IPS DF 19.7 (cell line): ENCODE measurements around the gene MFRP.

ENCODE experiments used
- DNase-seq: peaks from one replicate; pipeline ENCODE4 v3.0.0-alpha.2; 2013; ENCODE audit warnings: low read depth, low spot score

Gene MFRP

DNA sequence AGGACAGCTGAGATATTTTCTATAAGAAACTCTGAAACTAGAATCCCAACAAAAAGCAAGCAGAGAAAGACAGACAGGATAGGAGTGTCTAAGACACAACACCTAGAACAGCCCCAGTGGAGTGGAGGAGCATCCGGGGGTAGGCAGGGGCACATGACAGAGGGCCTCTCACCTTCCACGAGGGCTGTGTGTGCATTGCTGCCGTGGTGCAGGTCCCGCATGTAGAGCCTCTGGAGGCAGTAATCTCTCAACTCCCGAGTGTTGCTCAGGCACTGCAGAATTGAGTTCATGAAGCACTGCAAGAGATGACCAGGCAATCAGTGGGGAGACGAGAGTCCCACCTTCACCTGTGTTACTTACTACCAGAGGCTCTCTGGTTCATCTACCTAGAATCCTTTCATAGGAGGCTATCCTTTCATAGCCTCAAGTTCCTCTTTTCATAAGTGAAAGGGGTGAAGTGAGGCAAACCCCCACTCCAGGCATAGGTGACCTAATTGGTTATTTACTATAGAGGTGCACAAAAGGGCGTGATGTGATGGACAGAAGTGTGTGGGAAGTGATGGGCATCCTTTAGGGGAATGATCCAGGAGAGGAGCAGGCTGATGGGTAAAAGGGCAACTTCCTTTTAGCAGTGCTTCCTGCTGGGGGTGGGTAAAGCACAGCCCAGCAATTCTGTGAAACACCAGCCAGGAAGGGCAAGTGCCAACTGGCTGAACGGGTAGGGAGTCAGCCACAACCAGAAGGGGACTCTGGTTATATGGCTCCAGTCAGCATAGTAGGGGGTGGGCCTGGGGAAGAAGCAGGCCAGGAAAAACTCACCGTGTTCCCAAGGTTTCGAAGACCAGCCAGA, 13.1 kb upstream of the MFRP start:
- no peak for DNase-seq

DNA sequence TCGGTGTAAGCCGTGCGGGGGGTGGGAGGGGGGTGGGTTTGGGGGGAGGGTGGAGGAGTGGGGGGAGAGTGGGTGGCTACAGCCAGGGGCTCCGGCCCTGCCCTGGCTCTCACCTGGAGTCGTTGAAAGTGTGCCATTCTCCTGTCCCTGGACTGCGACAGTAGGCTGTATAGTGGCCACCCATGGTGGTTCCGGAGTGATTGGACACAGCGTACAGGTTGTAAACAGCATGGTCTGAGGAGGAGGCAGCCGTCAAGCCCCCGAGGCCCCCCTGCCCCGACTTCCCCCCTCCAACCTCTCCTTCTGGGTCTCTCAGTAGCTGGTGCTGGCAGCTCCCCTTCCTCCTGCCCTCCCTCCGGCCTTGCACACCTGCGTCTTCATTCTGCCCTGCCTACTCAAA, 10.6 kb upstream of the MFRP start:
- no peak for DNase-seq

DNA sequence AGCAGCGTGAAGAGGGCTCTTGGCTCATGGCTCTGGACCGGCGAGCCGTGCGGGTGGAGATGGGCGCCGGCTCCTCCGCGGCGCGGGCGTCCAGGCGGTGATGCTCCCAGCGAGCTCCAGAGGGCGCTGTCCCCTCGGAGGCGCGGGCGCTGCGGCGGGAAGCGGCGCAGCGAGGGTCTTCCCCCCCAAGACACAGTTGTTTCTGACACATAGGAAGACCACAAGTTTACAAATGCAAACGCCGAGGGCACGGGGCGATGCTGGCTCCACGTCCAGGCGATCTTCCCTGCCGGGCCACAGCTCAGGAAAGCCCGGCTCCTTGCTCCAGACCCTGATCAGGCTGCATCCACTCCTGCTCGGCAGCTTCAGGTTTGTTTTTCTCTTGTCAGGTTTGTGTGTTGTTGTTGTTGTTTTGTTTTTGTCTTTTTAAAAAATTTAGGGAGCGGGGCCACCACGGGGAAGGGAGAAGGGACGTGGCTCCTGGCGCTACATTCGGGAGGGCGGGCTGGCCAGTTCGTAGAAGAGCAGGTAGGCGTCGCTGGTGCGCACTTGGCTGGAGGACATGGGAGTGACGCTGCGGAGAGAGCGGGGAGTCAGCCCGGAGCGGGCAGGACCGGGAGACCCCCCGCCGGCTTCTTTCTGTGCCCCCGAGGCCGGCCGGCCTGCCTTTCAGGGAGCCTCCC, 10.0 kb upstream of the MFRP start:
- DNase-seq, result no peak

DNA sequence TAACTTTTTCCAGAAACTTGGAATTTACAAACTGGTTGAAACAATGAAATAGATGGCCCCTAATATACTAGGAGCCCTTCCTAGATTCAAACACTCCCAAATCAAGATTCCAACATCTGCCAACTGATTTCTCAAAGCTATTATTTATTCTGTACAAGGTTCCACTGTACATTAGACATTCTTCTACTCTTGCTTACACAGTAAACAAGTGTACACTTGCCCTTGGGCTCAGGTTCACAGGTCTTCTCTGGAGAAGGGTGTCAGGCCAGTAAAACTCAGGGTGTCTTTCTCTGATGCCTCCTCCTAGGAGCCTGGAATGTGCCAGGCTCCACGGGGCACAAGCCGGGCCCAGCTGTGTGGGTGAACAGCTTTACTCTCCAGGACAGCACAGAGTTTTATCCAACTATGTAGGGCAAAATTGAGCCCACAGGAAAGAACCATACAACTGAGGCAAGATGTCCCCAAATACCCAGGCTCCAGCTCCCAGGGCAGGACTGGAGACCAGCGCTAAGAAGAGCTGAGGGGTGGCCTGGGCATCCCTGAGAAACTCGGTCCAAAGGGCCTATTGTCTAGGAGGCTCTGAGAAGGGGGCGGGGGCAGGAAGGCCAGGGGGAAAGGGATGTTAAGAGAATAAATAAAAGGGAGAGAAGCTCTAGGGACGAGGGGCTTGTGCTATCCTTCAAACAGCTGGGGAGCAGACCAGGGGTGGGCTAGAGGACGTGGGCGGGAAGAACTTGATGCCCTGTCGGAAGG, 8.8 kb upstream of the MFRP start:
- DNase-seq, result no peak

DNA sequence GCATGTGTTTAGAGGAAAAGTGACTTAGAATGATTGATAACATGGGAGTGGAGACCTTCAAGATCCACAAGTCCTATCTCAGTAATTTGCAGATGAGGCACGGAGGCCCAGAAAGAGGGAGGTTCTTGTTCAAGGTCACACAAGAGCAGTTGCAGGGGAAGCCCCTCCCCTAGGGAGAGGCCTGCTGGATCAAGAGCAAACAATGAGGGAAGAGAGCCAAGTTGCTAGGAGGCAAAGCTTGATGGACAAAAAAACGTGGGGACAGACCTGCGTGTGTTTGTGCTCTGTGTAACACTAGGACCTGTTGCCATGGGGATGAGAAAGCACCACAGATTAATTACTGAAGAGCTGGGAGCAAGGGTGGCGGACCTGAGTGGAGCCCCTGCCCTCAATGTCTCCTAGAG, 6.4 kb upstream of the MFRP start:
- no peak for DNase-seq

DNA sequence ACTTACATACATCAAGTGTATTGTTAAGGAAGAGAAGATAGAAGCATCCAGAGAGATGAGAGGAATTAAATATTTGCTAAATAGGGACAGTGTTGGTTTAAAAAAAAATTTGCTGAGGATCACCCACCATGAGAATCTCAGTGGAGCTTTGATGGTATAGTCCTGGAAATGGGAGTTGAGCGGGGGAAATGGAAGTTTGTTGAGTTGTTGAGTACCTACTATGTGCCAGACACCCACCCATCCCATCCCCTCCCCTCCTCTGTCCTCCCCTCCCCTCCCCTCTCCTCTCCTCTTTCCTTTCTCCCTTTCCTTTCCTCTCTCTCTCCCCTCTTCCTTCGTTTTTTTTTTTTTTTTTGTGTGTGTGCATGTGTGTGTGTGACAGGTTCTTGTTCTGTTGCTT, 4.7 kb upstream of the MFRP start:
- DNase-seq, result no peak

DNA sequence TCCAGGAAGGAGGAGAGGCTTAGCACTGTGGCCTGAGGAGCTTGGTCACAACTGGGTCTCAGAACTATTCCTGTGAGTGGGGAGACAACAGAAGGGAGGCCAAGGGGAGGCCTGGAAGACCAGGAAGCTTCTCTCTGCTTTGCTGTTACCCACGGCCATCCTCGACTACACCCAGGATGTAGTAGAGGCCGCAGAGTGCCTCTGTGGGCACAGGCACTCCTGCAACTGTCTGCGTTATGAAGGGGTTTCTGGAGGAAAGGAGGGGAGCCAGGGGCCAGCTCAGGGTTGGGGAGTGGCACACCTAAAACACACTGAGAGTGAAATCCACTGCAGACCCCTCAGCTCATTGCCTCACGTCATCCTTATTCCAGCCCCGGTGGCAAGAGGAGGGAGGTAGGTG, 3.8 kb upstream of the MFRP start:
- no peak for DNase-seq

DNA sequence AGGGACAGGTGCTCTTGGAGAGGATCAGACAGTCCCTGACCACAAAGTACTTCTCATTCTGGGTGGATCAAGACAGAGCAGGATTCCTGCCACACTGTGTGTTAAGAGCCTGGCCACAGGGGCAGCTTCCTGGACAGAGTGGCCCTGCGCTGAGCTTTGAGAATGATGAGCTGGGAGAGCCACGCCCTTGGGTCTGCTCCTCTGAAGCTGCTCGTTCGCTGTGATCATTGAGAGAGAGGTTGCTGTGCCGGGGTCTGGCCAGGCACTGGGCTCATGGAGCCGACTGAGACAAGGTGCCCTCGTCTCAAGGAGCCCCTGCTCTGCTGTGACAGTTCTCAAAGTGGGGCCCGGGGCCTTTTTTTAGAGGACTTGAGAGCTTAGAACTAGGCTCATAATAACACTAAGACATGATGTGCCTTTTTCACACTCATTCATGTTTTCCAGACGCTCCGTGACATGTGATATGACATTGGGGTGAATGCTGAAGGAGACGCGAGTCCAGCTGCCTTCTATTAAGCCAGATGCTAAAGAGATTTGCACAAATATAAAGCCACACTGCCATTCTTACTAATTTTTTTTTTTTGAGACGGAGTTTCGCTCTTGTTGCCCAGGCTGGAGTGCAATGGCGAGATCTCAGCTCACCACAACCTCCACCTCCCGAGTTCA, 1.6 kb upstream of the MFRP start:
- no peak for DNase-seq

DNA sequence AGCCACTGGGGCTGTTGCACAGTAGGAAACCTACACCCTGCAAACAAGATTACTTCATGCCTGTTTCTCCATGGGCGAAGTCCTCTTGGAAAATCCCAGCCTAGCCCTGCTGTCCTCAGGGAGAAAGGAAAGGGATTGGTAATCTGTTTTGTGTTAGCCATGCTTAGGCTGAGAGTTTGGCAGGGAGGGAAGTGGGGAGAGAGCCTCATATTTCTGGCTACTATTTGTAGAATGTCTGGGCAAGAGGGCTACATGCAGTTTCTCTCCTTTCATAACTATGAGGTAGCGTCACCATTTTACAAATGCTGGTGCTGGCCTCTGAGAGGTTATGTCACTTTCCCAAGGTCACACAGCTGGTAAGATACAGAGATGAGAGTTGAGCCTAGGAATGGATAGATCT, 737 bp upstream of the MFRP start:
- no peak for DNase-seq

DNA sequence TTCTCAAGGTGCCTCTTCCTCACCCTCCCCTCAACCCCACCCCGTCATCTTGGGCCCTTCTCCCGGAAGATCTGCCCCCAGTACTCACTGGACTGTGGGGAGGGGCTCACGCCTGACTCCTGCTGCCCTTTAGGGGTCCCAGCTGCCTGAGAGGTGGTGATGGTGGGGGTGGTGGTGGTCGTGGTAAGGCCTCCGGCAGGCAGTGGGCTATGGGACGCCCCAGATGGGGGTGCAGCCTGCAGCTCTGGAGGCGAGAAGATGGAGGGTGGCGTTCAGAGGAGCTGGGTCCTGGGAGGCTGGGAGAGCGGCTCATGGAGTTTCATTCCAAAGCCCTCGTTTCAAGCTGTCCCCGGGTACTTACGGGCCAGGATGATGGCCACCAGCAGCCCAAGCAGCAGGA, 820 bp downstream of the MFRP start:
- no peak for DNase-seq

DNA sequence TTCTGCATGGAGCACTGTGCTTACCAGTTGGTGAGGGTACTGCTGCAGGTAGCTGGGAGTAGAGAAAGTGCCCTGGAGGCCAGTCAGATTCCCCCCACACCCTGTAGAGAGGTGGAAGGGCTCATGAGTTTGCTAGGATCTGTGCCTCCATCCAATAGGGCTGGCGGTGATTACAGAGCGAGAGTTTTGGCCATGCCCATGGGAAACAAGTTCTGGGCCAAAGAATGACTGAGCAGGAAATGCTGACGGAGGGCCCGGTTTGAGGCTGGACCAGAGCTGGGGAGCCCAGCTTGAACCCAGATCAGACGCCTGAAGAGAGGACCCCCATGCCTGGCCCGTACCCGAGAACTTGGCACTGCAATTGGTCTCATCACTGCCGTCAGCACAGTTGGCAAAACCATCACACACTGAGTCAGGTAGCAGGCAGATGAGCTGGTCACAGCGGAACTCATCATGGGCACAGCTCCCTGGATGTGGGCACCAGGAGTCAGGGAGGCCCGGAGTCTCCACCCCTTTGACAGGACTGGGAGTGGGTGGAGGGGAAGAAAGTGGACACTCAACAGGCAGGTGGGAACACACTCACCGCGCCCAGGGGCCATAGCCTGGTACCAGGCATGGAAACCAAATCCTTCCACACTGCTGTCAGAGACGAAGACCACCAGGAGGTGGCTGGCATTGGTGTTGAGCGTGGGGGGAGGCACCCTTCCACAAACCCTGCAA, 2.1 kb downstream of the MFRP start:
- no peak for DNase-seq

DNA sequence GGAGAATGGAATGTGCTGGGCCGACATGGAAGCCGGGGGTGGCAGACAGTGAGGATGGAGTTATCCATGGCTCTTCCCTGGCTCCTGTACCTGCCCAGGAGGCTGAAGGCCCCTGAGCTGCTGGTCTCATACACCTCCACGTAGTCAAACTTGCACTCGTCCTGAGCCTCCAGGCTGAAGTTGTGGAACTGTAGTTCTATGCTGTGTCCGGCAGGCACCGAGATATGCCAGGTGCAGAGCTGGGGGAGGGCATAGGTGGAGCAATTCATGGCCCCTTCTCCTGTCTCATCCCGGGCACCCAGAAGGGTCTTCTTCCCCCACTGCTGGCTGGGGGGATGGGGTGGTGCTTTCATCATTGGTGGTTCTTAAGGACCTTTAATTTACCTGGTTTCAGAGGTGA, 2.8 kb downstream of the MFRP start:
- no peak for DNase-seq

DNA sequence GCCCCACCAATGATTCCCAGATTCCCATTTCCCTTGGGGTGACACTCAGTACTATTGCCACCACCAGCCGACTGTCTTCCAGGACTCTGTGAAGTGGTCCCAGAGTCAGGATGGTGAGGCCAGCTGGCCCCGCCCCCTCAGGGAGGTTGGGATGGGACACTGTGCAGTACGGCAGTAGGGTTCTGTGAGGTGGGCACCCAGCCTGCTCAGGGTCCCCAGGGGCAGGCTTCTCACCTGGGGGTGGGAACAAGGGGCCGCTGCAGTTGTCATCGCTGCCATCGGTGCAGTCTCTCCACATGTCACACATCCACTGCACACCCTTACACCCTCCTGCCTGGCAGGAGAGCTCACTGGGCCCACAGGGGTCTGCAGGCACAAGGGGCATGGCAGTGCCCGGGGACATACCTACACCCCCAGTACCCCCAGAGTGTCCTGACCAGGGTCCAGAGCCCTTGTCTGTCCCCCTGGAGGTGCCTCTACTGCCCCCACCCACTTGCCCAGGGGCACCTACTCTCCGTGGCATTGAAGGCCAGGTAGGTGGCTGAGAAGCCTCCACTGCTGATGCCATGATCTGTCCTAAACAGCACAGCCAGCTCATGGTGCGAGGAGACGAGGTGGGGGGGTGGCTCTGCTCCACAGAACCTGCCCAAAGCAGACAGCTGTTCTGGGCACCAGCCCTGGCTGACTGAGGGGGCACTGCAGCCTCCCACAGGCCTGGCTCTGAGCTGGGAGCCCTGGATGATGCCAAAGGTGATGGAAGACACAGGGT, 4.0 kb downstream of the MFRP start:
- no peak for DNase-seq

DNA sequence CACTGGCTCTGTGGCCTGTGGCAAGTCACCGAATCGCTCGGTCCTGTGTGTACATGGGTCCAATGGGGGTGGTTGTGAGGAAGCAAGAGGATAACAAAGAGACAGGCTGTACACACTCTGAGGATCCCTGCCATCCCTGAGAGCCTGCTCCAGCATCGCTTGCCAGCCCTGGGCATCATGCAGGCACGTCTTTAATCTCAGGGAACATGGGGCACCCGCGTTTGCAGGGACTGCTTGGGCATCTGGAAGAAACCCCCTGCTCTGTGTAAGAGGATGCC, 4.5 kb downstream of the MFRP start:
- DNase-seq, result no peak

DNA sequence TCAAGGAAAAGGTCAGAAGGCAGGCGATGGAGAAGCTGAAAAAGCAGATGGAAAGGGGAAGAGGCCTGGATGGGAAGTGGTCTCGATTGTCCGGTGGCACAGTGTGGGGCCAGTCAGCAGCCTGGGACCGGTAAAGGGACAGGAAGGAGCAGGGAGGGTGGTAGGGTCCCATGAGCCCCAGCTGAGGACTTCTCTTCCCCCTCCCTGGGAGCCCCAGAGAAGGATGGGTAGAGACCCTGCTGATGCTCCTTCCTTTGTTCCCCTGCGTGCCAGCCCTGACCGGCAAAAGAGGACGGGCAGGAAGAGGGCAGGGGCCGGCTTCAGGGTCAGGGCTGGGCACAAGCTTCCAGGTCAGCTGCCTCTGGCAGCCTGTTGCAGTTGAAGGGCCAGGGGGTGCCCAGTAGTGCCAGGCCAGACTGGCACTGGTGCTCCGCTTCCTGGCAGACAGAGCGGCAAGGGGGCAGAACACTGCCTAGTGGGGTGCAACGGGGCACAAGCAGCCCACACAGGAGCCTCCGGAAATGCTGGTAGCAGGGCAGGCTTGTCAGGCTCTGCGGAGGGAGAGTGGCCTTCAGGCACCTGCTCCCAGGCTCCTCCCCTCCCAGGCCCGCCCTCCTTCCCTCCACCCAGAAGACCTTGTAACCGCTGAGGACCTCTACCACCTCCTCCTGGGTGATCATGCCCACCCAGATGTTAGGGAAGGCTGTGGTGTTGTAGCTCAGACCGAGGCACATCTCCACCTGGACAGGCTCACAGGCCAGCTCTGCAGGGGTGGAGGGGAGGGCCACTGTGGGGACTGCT, 5.1 kb downstream of the MFRP start:
- DNase-seq, result no peak

DNA sequence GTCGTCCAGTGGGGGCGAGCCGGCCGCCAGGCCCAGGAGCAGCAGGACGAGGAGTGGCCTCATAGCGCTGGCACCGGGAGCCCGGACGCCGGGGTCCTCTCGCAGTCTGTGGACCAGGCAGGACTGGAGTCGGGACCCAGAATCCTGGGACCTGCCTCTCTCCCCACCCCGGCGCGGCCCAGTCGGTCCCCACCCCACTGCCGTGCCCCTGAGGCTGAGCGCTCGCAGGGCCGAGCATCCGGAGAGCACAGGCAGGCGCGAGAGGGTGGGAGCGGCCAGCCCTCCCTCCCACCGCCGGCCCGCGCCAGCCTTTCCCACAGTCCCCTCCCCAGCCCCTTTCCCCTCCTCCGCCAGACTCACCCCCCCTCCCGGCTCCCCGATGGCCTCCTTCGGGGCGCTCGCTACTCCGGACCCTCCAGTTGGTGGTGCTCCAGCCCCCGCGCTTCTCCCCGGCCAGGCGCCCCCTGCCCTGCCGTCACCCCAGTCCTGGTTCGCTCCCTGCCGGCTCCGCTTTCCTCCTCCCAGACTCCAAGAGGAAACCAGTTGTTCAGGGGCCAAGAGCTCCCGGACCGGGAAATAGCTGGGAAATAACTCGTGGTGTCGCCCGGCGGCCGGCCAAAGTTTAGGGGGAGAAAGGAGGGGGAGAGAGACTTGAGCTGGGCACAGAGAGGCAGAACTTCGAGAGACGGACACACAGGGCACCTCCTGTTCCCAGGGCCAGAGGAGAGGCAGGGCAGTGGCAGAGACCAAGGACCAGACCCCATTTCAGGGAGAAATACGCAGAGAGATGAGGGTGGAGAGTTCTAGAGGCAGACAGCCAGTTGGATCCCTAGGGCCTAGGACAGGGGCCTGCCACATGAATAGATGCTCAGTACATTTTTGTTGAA, 5.9 kb downstream of the MFRP start, which contains the start of gene C1QTNF5:
C1QTNF5 (minus strand) TSS at position 549 of the 887 bp plus-strand sequence; CDS start at position 63, 486 bp downstream.
- DNase-seq, result no peak

DNA sequence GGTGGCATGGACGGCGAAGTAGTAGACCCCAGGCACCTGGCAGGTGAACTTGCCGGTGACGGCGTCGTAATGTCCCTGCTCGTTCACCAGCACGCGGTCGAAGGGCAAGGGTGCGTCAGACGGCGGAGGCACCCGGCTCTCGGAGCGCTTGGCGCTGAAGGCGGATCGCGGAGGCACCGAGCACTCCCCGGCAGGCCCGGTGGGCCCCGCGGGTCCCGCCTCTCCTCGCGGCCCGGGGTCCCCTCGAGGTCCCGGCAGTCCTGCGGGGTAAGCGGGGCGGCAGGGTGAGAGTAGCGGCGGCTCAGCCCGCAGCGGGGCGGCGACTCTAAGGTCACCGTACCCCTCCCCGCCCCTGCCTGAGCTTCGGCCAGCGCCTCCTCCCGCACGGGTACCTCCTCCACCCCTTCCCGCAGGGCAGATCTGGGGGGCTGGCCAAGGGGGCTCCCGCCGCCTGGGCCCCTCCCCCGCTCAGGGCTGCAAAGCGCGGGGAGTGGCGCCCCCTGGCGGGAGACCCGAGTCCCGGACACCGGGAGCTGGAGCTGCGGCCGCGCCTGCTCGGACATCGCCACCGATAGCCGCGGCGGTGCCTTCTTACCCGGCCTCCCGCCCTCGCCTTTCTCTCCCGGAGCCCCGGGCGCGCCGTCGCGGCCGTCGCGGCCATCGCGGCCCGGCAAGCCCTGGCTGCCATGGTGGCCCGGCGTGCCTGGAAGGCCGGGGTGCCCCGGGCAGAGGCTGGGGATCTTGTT, 6.7 kb downstream of the MFRP start:
- DNase-seq, result no peak

DNA sequence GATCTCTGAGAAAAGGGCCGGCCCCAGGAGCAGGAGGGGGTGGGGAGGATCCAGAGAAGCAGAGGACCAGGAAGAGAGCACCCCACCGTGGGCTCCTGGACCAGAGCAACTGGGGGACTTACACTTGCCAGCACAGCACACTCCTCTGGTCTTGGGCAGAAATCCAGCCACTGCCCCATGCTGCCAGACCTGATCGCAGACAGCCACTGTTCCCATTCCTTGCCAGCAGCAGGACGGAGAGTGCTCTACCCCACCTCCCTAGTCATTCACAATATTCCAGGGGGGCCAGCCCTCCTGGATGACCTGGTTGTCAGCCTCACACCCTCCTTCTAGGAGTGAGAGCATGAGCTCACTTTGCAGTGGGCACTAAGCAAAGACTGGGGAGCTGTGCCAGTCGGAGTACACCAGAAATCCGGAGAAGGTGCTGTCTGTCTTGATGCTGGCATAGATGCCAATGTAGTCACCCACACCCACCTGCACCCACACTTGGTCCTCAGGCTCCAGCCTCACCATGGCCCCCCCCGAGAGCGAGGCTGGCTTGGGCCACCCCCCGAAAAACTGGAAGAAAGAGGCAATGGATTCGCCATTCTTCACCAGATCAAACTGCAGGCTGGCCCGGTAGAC, 7.4 kb downstream of the MFRP start:
- DNase-seq, result no peak
